Dermis microvascular lymphatic vessel endothelial cell (primary cell): Measurements from ENCODE around the gene CHCHD10. TPM values are rescaled to one million over a fixed set of nuclear protein-coding genes. Genes with fewer than 3 reads are reported as not detected.

Source experiments
- DNase-seq, 2 donors: peaks; one replicate each; pipeline versions ENCODE4 v3.0.0 to v3.0.0-alpha.2; 2010; ENCODE audit warnings: low read depth in 2 of 2
- total RNA-seq: library from RNA; depleted of rRNA; stranded (reverse); fragments of >200 nt; gene quantifications from 2 replicates; pipeline ENCODE4 v1.2.1, GENCODE V29; 2014

The CHCHD10 gene
- total RNA-seq, 1 donor from 2014 or later, result 7.4 TPM

GRCh38 chr22:23787910-23788309 lies 20.1 kb upstream of the CHCHD10 start:
- DNase-seq, result no peak

GRCh38 chr22:23787600-23787896 lies 19.8 kb upstream of the CHCHD10 start:
- no peak for DNase-seq

GRCh38 chr22:23786752-23787599 lies 19.2 kb upstream of the CHCHD10 start, which contains the start of gene SMARCB1:
Gene SMARCB1, plus strand, starts transcription at chr22:23786966. Its CDS starts 204 bp downstream, at chr22:23787170.
- DNase-seq, result peak; percentile 60 to 89

- DNase-seq, result no peak
These were observed 18.5 kb upstream of the CHCHD10 start for GRCh38 chr22:23786261-23786710.

DNA sequence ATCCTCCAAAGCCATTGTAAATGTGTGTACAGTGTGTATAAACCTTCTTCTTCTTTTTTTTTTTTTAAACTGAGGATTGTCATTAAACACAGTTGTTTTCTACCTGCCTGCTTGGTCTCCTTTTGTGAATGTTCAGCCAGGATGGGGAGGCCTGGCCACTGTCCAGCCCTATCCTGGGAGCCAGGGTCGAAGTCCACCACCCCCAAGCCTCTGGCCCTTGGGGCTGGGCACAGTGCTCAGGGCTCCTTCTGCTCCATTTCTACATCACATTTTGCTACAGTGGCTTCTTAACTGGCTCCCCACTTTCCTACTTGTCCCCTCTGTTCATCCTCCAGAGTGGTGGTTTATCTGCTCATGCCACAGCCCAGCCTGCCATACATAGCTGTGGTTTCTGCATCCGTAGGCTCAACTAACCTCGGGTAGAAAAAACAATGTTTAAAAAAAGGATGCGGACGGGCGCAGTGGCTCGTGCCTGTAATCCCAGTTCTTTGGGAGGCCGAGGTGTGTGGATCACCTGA lies 16.5 kb upstream of the CHCHD10 start:
- no peak for DNase-seq

DNA sequence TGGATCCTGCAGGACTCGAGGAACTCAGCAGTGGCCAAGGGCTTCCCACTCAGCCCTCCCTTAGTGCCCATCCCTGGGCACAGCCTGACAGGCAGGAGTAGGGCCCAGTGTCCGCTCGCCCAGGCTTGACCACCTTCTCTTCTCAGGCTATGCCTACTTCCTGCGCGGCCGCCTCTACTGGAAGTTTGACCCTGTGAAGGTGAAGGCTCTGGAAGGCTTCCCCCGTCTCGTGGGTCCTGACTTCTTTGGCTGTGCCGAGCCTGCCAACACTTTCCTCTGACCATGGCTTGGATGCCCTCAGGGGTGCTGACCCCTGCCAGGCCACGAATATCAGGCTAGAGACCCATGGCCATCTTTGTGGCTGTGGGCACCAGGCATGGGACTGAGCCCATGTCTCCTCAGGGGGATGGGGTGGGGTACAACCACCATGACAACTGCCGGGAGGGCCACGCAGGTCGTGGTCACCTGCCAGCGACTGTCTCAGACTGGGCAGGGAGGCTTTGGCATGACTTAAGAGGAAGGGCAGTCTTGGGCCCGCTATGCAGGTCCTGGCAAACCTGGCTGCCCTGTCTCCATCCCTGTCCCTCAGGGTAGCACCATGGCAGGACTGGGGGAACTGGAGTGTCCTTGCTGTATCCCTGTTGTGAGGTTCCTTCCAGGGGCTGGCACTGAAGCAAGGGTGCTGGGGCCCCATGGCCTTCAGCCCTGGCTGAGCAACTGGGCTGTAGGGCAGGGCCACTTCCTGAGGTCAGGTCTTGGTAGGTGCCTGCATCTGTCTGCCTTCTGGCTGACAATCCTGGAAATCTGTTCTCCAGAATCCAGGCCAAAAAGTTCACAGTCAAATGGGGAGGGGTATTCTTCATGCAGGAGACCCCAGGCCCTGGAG lies 15.7 kb upstream of the CHCHD10 start:
- no peak for DNase-seq

- no peak for DNase-seq
These were observed 14.9 kb upstream of the CHCHD10 start for GRCh38 chr22:23782703-23783102.

DNA sequence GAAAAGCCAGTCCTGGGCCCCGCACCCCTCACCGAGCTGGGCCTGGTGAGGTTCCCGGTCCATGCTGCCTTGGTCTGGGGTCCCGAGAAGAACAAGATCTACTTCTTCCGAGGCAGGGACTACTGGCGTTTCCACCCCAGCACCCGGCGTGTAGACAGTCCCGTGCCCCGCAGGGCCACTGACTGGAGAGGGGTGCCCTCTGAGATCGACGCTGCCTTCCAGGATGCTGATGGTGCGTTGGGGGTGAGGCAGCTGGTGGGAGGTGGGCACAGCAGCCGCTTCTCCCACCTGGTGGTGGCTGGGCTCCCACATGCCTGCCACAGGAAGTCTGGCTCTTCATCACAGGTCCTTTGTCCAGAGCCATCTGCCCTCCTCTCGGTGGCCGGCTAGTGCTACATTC lies 14.5 kb upstream of the CHCHD10 start:
- no peak for DNase-seq

DNA sequence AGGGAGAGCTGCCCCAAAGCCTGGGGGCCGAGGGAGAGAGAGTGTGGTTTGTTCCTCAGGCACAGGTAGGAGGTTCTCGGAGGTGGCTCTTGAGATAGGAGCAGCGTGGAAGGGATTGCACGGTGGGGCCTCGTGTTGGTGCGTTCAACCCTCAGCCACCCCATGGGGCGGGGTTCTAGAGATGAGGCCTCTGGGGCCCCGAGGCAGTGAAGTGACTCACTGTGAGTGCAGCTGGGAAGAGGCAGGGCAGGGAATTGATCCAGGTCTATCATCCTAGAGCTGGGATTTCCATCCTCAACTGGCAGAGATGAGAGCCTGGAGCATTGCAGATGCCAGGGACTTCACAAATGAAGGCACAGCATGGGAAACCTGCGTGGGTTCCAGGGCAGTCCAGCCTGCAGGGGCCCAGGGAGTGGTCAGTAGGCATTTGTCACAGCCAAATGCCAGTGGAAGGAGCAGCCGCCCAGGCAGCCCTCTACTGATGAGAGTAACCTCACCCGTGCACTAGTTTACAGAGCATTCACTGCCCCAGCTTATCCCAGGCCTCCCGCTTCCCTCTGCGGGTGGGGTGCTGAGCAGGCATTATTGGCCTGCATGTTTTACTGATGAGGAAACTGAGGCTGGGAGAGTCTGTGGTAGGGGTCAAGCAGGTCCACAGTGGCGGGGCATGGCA lies 13.9 kb upstream of the CHCHD10 start:
- DNase-seq, result no peak

DNA sequence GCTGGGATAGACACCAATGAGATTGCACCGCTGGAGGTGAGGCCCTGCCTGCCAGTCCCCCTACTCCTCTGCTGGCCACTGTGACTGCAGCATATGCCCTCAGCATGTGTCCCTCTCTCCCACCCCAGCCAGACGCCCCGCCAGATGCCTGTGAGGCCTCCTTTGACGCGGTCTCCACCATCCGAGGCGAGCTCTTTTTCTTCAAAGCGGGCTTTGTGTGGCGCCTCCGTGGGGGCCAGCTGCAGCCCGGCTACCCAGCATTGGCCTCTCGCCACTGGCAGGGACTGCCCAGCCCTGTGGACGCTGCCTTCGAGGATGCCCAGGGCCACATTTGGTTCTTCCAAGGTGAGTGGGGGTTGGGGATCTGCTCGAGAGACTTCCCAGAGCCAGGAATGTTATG lies 13.3 kb upstream of the CHCHD10 start:
- no peak for DNase-seq

- no peak for DNase-seq
These were observed 12.5 kb upstream of the CHCHD10 start for GRCh38 chr22:23780146-23780748.

DNA sequence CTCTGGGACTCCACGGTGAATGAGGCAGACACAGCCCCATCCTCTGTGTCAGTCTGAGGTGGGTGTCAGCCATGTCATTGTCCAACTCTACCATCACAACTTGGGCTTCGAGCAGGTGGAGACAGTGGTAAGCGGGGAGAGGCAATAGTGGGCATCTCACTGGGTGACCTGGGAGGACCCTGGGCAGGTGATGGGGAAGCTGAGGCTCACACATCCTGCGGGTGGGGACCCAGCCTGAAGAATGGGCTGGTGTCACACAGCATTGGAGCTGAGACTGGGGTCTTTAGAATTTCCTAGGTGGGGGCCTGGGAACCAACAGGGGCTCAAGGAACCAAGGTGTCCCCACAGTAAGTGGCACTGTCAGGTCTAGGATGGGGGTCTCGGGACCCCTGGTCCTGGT lies 12.0 kb upstream of the CHCHD10 start:
- DNase-seq, result no peak

DNA sequence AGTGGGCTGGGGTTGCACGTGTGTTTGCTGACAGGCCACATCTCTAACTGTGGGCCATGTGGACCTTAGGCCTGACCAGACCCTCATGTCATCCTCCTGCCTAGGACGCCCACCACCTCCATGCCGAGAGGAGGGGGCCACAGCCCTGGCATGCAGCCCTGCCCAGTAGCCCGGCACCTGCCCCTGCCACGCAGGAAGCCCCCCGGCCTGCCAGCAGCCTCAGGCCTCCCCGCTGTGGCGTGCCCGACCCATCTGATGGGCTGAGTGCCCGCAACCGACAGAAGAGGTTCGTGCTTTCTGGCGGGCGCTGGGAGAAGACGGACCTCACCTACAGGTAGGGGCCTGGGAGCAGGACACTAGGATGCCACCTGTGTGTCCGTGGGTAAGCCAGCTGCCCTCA lies 11.3 kb upstream of the CHCHD10 start:
- no peak for DNase-seq

DNA sequence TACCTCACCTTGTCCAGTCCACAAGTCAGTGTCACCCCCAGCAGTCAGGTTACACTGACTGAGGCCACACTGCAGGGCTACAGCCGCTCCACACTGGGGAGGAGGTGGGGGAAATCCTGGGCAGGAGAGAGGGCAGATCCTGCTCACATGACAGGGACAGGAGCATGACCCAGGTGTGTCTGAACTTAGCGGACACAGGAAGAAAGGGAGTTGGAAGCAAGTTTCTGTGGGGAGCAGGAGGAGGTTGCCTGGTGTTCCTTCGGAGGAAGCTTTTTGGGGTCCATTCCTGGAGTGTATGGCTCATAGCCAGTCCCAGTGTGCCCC lies 10.8 kb upstream of the CHCHD10 start:
- no peak for DNase-seq

- DNase-seq, result no peak
These were observed 10.2 kb upstream of the CHCHD10 start for GRCh38 chr22:23777776-23778576.

DNA sequence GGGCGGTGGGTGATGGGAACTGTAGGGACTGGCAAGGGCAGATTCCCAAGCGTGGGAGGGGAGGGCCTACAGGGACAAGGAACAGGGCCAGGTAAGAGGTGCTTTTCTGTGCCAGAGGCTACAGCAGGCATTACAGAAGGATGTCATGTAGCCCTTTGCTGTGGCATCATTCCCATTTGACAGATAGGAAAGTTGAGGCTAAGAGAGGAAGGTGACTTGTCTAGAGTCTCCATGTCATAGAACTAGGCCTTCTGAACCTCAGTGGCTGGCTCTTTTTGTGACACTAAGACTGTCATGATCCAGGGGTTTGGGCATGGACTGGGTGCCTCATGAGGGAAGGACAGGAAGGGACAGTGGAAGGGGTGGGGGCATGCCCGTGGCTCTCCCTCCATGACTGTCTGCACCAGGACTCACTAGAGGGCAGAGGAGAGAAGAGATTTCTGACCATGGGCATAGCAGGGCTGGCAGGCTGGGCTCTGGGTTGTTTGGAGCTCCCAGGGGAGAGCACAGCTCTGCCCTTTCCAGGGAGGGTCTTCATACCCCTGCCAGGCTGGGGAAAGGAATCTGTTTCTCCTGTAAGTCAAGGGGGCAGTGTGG lies 8.1 kb upstream of the CHCHD10 start:
- DNase-seq, result no peak

GRCh38 chr22:23774922-23775436 lies 7.2 kb upstream of the CHCHD10 start:
- no peak for DNase-seq

DNA sequence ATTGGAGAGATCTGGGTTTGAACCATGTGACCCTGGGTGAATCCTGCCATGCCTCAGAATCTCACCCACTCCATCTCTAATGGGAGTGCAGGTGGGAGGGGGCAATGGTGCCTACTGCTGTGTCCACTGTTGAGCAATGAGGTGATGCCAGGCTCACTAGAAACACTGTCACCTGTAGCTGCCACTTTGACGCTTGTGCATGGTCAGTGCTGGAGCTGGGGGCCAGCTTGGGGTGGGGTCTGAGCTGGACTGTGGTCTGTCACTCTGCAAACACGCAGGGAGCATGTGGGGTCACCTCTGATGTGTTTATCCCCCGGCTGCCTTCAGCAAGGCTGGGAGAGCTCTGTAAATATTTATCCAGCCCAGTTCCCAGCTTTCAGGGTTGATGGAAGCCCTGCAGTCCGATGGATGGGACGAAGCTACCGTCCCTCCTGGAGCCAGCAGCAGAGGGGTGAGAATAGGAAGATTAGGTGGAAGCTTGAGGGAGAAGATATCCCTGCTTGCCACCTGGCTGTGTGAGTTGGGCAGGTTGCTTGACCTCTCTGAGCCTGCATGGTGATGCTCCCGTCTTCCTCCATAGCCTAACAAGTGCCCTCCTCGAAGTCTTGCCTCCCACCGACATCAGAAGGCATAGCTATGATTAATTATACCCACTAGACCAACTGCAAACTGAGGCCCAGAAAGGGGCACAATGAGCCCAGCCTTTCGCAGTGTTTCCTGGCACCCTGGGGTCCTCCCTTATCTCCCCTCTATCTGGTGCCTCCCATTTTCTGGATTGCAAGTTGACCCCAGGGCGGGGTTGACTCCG lies 6.5 kb upstream of the CHCHD10 start:
- DNase-seq, result no peak

GRCh38 chr22:23773483-23774113 lies 5.8 kb upstream of the CHCHD10 start:
- no peak for DNase-seq
